HuH-7.5 (cell line): ENCODE data around the gene MAST2.
"Not testable (repeated sequence)": the region's sequence is repeated elsewhere in the genome, so short reads cannot be mapped to it uniquely, and the experiment has no call there.

Source experiments
- DNase-seq: peaks from one replicate; pipeline ENCODE4 v3.0.0; 2011; ENCODE audit warnings: low spot score

MAST2 gene

GRCh38 chr1:45938029-45938428 lies 134.6 kb downstream of the MAST2 start:
- DNase-seq, result no peak

- no peak for DNase-seq
Observed at GRCh38 chr1:45942411-45942810, 139.0 kb downstream of the MAST2 start.

- no peak for DNase-seq
Observed at GRCh38 chr1:45943185-45943584, 139.8 kb downstream of the MAST2 start.

- no peak for DNase-seq
Observed at GRCh38 chr1:45945426-45945825, 142.0 kb downstream of the MAST2 start.

- DNase-seq, result not testable (repeated sequence)
Observed at GRCh38 chr1:45949462-45949861, 146.1 kb downstream of the MAST2 start.

- no peak for DNase-seq
Observed at GRCh38 chr1:45952072-45952471, 148.7 kb downstream of the MAST2 start.

- DNase-seq, result no peak
Observed at GRCh38 chr1:45953934-45954847, 150.8 kb downstream of the MAST2 start.

GRCh38 chr1:45957684-45958083 lies 154.3 kb downstream of the MAST2 start:
- no peak for DNase-seq

- no peak for DNase-seq
Observed at GRCh38 chr1:45958317-45958716, 154.9 kb downstream of the MAST2 start.

- no peak for DNase-seq
Observed at GRCh38 chr1:45960930-45961715, 157.7 kb downstream of the MAST2 start.

GRCh38 chr1:45961936-45962335 lies 158.5 kb downstream of the MAST2 start:
- DNase-seq, result not testable (repeated sequence)

GRCh38 chr1:45968941-45969666 lies 165.7 kb downstream of the MAST2 start:
- no peak for DNase-seq

- no peak for DNase-seq
Observed at GRCh38 chr1:45969866-45970265, 166.5 kb downstream of the MAST2 start.

GRCh38 chr1:45971335-45971734 lies 167.9 kb downstream of the MAST2 start:
- no peak for DNase-seq

- no peak for DNase-seq
Observed at GRCh38 chr1:45971922-45972531, 168.6 kb downstream of the MAST2 start.

- no peak for DNase-seq
Observed at GRCh38 chr1:45972621-45973020, 169.2 kb downstream of the MAST2 start.

- no peak for DNase-seq
Observed at GRCh38 chr1:45973121-45973520, 169.7 kb downstream of the MAST2 start.

- DNase-seq, result no peak
Observed at GRCh38 chr1:45974541-45975269, 171.3 kb downstream of the MAST2 start.

- DNase-seq, result no peak
Observed at GRCh38 chr1:45976623-45977022, 173.2 kb downstream of the MAST2 start.

- DNase-seq, result no peak
Observed at GRCh38 chr1:45979074-45979777, 175.8 kb downstream of the MAST2 start.

GRCh38 chr1:45979778-45980176 lies 176.4 kb downstream of the MAST2 start:
- DNase-seq, result no peak
